Gastrocnemius medialis (tissue), 4 donors: Measurements from ENCODE around the gene PHKG2. TPM values are rescaled to one million over a fixed set of nuclear protein-coding genes. Genes with fewer than 3 reads are reported as not detected.

Experiments used
- ATAC-seq, 2 donors: fragments of 150-250 bp; one replicate each; pipeline ENCODE4 v1.9.1; 2016
- DNase-seq, 2 donors: peaks; one replicate each; pipeline ENCODE4 v3.0.0-alpha.2; 2019
- H3K27ac ChIP-seq, 4 donors: fragments of 200-600 bp; sonication (generic); 1 replicate in 1 of 4; 2 replicates in 3 of 4; pipeline ENCODE4 v1.5.1; 2016 to 2018; ENCODE audit warnings: mild to moderate bottlenecking in 2 of 4, moderate library complexity in 1 of 4
- H3K27me3 ChIP-seq, 3 donors: fragments of 200-600 bp; sonication (generic) in 2 of 3; 1 replicate in 1 of 3; 2 replicates in 2 of 3; pipeline versions ENCODE4 v1.5.1 to v1.6.0; 2016 to 2019; ENCODE audit warnings: mild to moderate bottlenecking in 1 of 3, moderate library complexity in 1 of 3
- H3K36me3 ChIP-seq, 2 donors: fragments of 200-600 bp; sonication (generic) in 1 of 2; one replicate each; pipeline ENCODE4 v1.5.1; 2017 to 2018
- H3K4me1 ChIP-seq, 2 donors: fragments of 200-600 bp; sonication (generic) in 1 of 2; one replicate each; pipeline ENCODE4 v1.5.1; 2016 to 2017; ENCODE audit warnings: mild to moderate bottlenecking in 2 of 2
- H3K4me3 ChIP-seq, 4 donors: fragments of 200-600 bp; sonication (generic) in 3 of 4; 1 replicate in 1 of 4; 2 replicates in 3 of 4; pipeline ENCODE4 v1.5.1; 2016 to 2019; ENCODE audit warnings: mild to moderate bottlenecking in 2 of 4
- H3K9me3 ChIP-seq, 3 donors: fragments of 200-600 bp; sonication (generic) in 2 of 3; 1 replicate in 1 of 3; 2 replicates in 2 of 3; pipeline ENCODE4 v1.5.1; 2016 to 2019
- POLR2A ChIP-seq, 2 donors: fragments of 450-650 bp; IDR thresholded peaks; one replicate each; pipeline ENCODE4 v1.6.1; 2017; ENCODE audit warnings: antibody characterized with exemption in 2 of 2, mild to moderate bottlenecking in 2 of 2, moderate library complexity in 2 of 2
- in situ Hi-C, 4 donors: fragments of 200-750 bp; cut with MboI; loops; one replicate each; pipeline versions ENCODE4 v1.15.0 to v1.8.0; 2017; ENCODE audit warnings: low sequenced_read_pairs in 4 of 4
- intact Hi-C: fragments of 100-400 bp; cut with DNase I; formaldehyde crosslinking; loops from one replicate; pipeline ENCODE4 v1.15.1; 2023; ENCODE audit warnings: low total_unique reads
- total RNA-seq, 4 donors: library from RNA; depleted of rRNA; stranded (reverse); fragments of >200 nt; gene quantifications; one replicate each; pipeline versions ENCODE4 v1.1.0 to v1.2.3, GENCODE V29; 2016
- TF ChIP-seq, protein P1 (sequence below), 5 experiments: fragments of 450-650 bp in 3 of 5; fragments of 200-600 bp in 2 of 5; sonication (generic) in 2 of 5; IDR thresholded peaks in 4 of 5; conservative IDR thresholded peaks in 1 of 5; 1 replicate in 4 of 5; 2 replicates in 1 of 5; pipeline ENCODE4 v1.5.1; 2016 to 2019; ENCODE audit warnings: antibody characterized with exemption in 5 of 5, mild to moderate bottlenecking in 3 of 5, moderate library complexity in 3 of 5

Gene PHKG2
- total RNA-seq, 4 donors from 2014 or later: 8.8 to 30.0 (median 21.6) TPM

DNA sequence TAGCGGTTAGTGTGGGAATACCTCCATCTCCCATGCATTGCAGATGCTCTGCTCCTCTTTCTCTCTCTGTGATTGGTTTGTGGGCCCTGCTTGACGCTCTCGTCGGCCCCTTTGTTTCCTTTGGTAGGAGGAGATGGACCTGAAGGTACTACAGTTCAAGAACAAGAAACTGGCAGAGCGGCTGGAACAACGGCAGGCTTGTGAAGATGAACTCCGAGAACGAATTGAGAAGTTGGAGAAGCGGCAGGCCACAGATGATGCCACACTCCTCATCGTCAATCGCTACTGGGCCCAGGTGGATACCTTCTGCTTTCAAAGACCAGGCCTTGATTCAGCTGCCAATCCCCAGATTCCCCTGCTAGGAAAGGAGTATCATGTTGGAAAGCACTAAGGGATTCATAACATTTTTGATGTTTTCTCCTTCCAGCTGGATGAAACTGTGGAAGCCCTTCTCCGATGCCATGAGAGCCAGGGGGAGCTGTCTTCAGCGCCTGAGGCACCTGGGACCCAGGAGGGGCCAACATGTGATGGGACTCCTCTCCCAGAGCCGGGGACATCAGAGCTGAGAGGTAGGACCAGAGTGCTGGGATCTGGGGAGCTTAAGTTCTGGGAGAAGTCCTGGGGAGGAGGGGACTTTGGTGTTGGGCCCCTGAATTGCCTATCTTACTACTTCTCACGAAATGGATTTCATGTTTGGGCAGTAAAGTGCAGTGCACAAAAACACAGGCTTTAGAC is 14.9 kb downstream of the PHKG2 start:
- Histone ChIP-seq H3K27ac (peak overlapping the region; percentile 91 to 96 (median 94)), H3K4me1 (peaks cover 18 to 23% of the 10 kb centered on the region in 2 donors), H3K4me3 (peak overlapping the region; percentile 77 to 96 (median 92)), H3K27me3 (no peaks in the 10 kb centered on the region), H3K36me3 (peaks cover 0 to 57% of the 10 kb centered on the region in 2 donors), H3K9me3 (no peaks in the 10 kb centered on the region)
- peak in 1 of 2 donors; percentile 10 for DNase-seq
- TF ChIP-seq, protein P1, sequence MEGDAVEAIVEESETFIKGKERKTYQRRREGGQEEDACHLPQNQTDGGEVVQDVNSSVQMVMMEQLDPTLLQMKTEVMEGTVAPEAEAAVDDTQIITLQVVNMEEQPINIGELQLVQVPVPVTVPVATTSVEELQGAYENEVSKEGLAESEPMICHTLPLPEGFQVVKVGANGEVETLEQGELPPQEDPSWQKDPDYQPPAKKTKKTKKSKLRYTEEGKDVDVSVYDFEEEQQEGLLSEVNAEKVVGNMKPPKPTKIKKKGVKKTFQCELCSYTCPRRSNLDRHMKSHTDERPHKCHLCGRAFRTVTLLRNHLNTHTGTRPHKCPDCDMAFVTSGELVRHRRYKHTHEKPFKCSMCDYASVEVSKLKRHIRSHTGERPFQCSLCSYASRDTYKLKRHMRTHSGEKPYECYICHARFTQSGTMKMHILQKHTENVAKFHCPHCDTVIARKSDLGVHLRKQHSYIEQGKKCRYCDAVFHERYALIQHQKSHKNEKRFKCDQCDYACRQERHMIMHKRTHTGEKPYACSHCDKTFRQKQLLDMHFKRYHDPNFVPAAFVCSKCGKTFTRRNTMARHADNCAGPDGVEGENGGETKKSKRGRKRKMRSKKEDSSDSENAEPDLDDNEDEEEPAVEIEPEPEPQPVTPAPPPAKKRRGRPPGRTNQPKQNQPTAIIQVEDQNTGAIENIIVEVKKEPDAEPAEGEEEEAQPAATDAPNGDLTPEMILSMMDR (IDR thresholded peaks at IDR 0.05 in 4 of 5, conservative IDR thresholded peaks at IDR 0.05 in 1 of 5): no peak
- no peak for TF ChIP-seq POLR2A (IDR thresholded peaks at IDR 0.05)
- in situ Hi-C loops (no loop called here), intact Hi-C loops (loop anchor here (1.0 kb wide), 1 partner anchor 15 kb away; the partner anchor contains the start of gene PHKG2)
- no peak for ATAC-seq

DNA sequence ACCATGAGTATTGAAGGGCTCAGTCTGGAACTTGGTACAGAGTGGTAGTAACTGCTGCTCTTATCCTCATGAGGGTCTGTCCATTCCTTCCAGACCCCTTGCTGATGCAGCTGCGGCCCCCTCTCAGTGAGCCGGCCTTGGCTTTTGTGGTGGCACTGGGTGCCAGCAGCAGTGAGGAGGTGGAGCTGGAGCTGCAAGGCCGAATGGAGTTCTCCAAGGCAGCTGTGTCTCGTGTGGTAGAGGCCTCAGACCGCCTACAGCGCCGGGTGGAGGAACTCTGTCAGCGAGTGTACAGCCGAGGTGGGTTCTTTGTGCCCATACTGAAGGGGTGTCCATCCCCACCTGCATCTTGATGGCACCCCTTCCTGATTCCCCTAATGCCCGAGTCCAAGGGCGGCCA is 15.9 kb downstream of the PHKG2 start:
- peaks cover 0 to 61% of the 10 kb centered on the region in 2 donors for H3K36me3 ChIP-seq
- peaks cover 18 to 23% of the 10 kb centered on the region in 2 donors for H3K4me1 ChIP-seq
- intact Hi-C loops (no loop called here), in situ Hi-C loops (no loop called here)
- peak in 1 of 2 donors; percentile 8 for DNase-seq
- no peaks in the 10 kb centered on the region for H3K9me3 ChIP-seq
- H3K27me3 ChIP-seq: no peaks in the 10 kb centered on the region
- no peak overlapping the region for H3K4me3 ChIP-seq
- no peak for TF ChIP-seq POLR2A (IDR thresholded peaks at IDR 0.05)
- TF ChIP-seq, protein P1 (IDR thresholded peaks at IDR 0.05 in 4 of 5, conservative IDR thresholded peaks at IDR 0.05 in 1 of 5): no peak
- no peak overlapping the region for H3K27ac ChIP-seq
- ATAC-seq: no peak

DNA sequence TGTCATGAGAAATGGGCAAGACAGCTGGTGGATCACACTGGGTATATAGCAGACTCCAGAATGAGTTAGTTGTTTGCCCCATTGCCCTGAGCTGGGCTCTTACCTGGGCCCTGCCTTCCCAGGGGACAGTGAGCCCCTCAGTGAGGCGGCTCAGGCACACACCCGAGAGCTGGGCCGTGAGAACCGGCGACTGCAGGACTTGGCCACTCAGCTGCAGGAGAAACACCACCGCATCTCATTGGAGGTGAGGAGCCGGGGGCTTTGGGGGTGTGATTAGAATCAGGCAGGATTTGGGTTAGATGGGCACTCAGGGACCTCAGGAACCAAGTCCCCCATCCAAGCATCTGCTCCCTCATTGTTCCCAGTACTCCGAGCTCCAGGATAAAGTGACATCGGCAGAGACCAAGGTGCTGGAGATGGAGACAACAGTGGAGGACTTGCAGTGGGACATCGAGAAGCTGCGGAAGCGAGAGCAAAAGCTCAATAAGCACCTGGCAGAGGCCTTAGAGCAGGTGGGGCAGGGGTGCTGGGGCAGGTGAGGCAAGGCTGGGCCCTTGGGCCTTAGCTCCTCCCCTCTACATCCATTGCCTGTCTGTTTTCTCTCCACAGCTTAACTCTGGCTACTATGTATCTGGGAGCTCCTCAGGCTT is 16.7 kb downstream of the PHKG2 start:
- no peaks in the 10 kb centered on the region for H3K9me3 ChIP-seq
- peak in 1 of 2 donors; percentile 8 for DNase-seq
- H3K4me3 ChIP-seq: no peak overlapping the region
- in situ Hi-C loops (no loop called here), intact Hi-C loops (no loop called here)
- peaks cover 18 to 23% of the 10 kb centered on the region in 2 donors for H3K4me1 ChIP-seq
- peaks cover 0 to 69% of the 10 kb centered on the region in 2 donors for H3K36me3 ChIP-seq
- ATAC-seq: no peak
- H3K27ac ChIP-seq: no peak overlapping the region
- H3K27me3 ChIP-seq: no peaks in the 10 kb centered on the region
- TF ChIP-seq, protein P1 (IDR thresholded peaks at IDR 0.05 in 4 of 5, conservative IDR thresholded peaks at IDR 0.05 in 1 of 5): no peak
- TF ChIP-seq POLR2A (IDR thresholded peaks at IDR 0.05): no peak

DNA sequence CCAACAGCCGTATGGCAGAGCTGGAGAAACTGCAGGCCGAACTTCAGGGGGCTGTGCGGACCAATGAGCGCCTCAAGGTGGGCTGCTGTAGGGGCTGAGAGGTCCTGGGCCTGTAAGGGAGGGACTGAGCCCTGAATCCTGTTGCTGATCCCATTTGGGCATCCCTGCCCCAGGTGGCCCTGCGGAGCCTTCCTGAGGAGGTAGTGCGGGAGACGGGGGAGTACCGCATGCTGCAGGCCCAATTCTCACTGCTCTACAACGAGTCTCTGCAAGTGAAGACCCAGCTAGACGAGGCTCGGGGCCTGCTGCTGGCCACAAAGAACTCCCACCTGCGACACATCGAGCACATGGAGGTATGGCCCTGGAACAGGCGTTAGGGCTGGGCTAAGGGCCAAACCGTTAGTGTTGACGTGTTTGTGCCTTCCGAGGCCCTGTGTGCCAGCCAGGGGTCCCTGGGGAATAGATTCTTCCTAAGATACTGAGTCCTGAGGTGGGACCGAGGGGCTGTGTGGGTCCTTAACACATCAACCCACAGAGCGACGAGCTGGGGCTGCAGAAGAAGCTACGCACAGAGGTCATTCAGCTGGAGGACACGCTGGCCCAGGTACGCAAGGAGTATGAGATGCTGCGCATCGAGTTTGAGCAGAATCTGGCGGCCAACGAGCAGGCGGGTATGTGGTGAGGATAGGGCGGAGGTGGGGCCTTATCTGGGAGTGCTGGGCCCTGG is 18.1 kb downstream of the PHKG2 start:
- no peak for TF ChIP-seq POLR2A (IDR thresholded peaks at IDR 0.05)
- TF ChIP-seq, protein P1 (IDR thresholded peaks at IDR 0.05 in 4 of 5, conservative IDR thresholded peaks at IDR 0.05 in 1 of 5): no peak
- DNase-seq (no peak), ATAC-seq (no peak)
- no peak overlapping the region for H3K27ac ChIP-seq
- intact Hi-C loops (no loop called here), in situ Hi-C loops (no loop called here)
- no peaks in the 10 kb centered on the region for H3K27me3 ChIP-seq
- peaks cover 0 to 83% of the 10 kb centered on the region in 2 donors for H3K36me3 ChIP-seq
- no peaks in the 10 kb centered on the region for H3K9me3 ChIP-seq
- no peak overlapping the region for H3K4me3 ChIP-seq
- peaks cover 12 to 15% of the 10 kb centered on the region in 2 donors for H3K4me1 ChIP-seq
